Adrenal gland (tissue), 12 donors: Measurements from ENCODE around the gene ABCD3. TPM values are rescaled to one million over a fixed set of nuclear protein-coding genes. Genes with fewer than 3 reads are reported as not detected.
A peak's percentile ranks its signal among the peaks of the same experiment; 100 is the strongest.
"Not testable (repeated sequence)": the region's sequence is repeated elsewhere in the genome, so short reads cannot be mapped to it uniquely, and the experiment has no call there.

ENCODE experiments used
- DNase-seq, 7 donors: peaks; one replicate each; pipeline ENCODE4 v3.0.0-alpha.2; 2019 to 2020
- H3K27ac ChIP-seq, 5 donors: fragments of 200-600 bp; sonication (generic) in 4 of 5; 1 replicate in 3 of 5; 2 replicates in 2 of 5; pipeline versions ENCODE4 v1.5.1 to v1.8.0; 2016 to 2020; ENCODE audit warnings: mild to moderate bottlenecking in 1 of 5
- H3K27me3 ChIP-seq: fragments of 200-600 bp; 2 replicates; pipeline ENCODE4 v1.8.0; 2021
- H3K36me3 ChIP-seq, 2 donors: fragments of 200-600 bp; replicated peaks in 1 of 2; 1 replicate in 1 of 2; 2 replicates in 1 of 2; pipeline versions ENCODE4 v1.5.1 to v1.8.0; 2018 to 2022
- H3K4me1 ChIP-seq, 2 donors: fragments of 200-600 bp; replicated peaks in 1 of 2; 1 replicate in 1 of 2; 2 replicates in 1 of 2; pipeline versions ENCODE4 v1.5.1 to v1.8.0; 2018 to 2021
- H3K4me3 ChIP-seq, 4 donors: fragments of 200-600 bp; sonication (generic) in 3 of 4; one replicate each; pipeline ENCODE4 v1.5.1; 2016 to 2018
- H3K9me3 ChIP-seq, 3 donors: fragments of 200-600 bp; sonication (generic) in 1 of 3; replicated peaks in 1 of 3; 1 replicate in 2 of 3; 2 replicates in 1 of 3; pipeline versions ENCODE4 v1.5.1 to v1.8.0; 2016 to 2021
- CTCF ChIP-seq, 6 experiments: fragments of 450-650 bp in 4 of 6; fragments of 200-600 bp in 2 of 6; sonication (generic) in 1 of 6; IDR thresholded peaks; 1 replicate in 5 of 6; 2 replicates in 1 of 6; pipeline versions ENCODE4 v1.5.1 to v1.8.0; 2016 to 2021; ENCODE audit warnings: antibody characterized with exemption in 6 of 6, mild to moderate bottlenecking in 2 of 6, moderate library complexity in 1 of 6
- POLR2A ChIP-seq, 2 donors: fragments of 450-650 bp; IDR thresholded peaks; one replicate each; pipeline ENCODE4 v1.6.1; 2017; ENCODE audit warnings: antibody characterized with exemption in 2 of 2, mild to moderate bottlenecking in 2 of 2, moderate library complexity in 1 of 2
- WGBS, 4 donors: extraction: QIAGEN DNeasy Blood & Tissue Kit in 2 of 4; methylation state at CpG; one replicate each; pipeline versions ENCODE4 v1.1.5 to v1.1.7; 2013 to 2017; 5-methylcytosine and 5-hydroxymethylcytosine counted together
- intact Hi-C, 2 donors: fragments of 100-400 bp; cut with DNase I; formaldehyde crosslinking; loops; one replicate each; pipeline versions ENCODE4 v1.14.1 to v1.15.0; 2022 to 2023
- polyA plus RNA-seq, 3 donors: library from polyadenylated mRNA; stranded (reverse); fragments of 200-250 nt in 2 of 3; fragments of 350-450 nt in 1 of 3; fragmentation: Illumina TruSeq in 1 of 3; extraction: RNeasy Lipid Tissue Mini Kit (QIAGEN cat#74804) in 1 of 3; gene quantifications; one replicate each; pipeline ENCODE4 v1.2.3, GENCODE V29; 2013 to 2014
- total RNA-seq, 9 donors: library from RNA; depleted of rRNA in 4 of 9; stranded (reverse); fragments of >200 nt in 4 of 9; fragments of 120-200 nt in 1 of 9; fragmentation: NEBNext Ultra II Directional in 1 of 9; extraction: Animal tissue kit (Norgen Biotek cat#: 25700) in 1 of 9; gene quantifications; one replicate each; pipeline versions ENCODE4 v1.1.0 to v1.2.4, GENCODE V29; 2013 to 2023
- donor health status: healthy with polysubstance abuse.
- donor health status: Bipolar disorder and iron deficiency.
- donor health status: DM: yes; HTN: yes; CAD: no.
- donor health status: DM: no; HTN: no; CAD: no.
- donor health status: DM: no; HTN: no; CAD: no.
- donor health status: DM: yes; HTN: yes; CAD: no.

The ABCD3 gene
- total and polyA plus RNA-seq, 12 donors, result 11.2 to 69.6 (median 37.1) TPM

GRCh38 chr1:94422115-94422820 is 4.1 kb downstream of the ABCD3 start:
- H3K4me1 ChIP-seq, result peaks cover 23 to 58% of the 10 kb centered on the region in 2 donors
- intact Hi-C loops, result no loop called here
- peak overlapping the region in 2 of 5 donors; percentile 32 to 56 for H3K27ac ChIP-seq
- 81 to 92% (median 86%) methylated on average over 8 of the region's 8 CpGs for WGBS, 4 donors
- TF ChIP-seq POLR2A (IDR thresholded peaks at IDR 0.05), result no peak
- no peak for TF ChIP-seq CTCF (IDR thresholded peaks at IDR 0.05)
- no peaks in the 10 kb centered on the region for H3K9me3 ChIP-seq
- H3K36me3 ChIP-seq, result no peaks in the 10 kb centered on the region
- no peak for DNase-seq
- H3K4me3 ChIP-seq, result no peak overlapping the region
- H3K27me3 ChIP-seq, result no peaks in the 10 kb centered on the region

- no peaks in the 10 kb centered on the region for H3K36me3 ChIP-seq
- H3K9me3 ChIP-seq, result no peaks in the 10 kb centered on the region
- no peak for TF ChIP-seq CTCF (IDR thresholded peaks at IDR 0.05)
- no peak for TF ChIP-seq POLR2A (IDR thresholded peaks at IDR 0.05)
- WGBS, 4 donors, result 11 to 16% (median 12%) methylated on average over 4 of the region's 4 CpGs
- no peak for DNase-seq
- H3K27ac ChIP-seq, result peak overlapping the region in 3 of 5 donors; percentile 6 to 40 (median 21)
- intact Hi-C loops, result no loop called here
- peak overlapping the region in 1 of 4 donors; percentile 21 for H3K4me3 ChIP-seq
- H3K27me3 ChIP-seq, result no peaks in the 10 kb centered on the region
- H3K4me1 ChIP-seq, result peaks cover 14 to 38% of the 10 kb centered on the region in 2 donors
These were observed 7.8 kb downstream of the ABCD3 start for GRCh38 chr1:94425821-94426484.

GRCh38 chr1:94426485-94426870 is 8.3 kb downstream of the ABCD3 start:
- H3K9me3 ChIP-seq, H3K36me3 ChIP-seq, H3K27me3 ChIP-seq, intact Hi-C loops, DNase-seq, H3K4me3 ChIP-seq: not testable (repeated sequence)
- peaks cover 14 to 38% of the 10 kb centered on the region in 2 donors for H3K4me1 ChIP-seq
- WGBS, 4 donors, result 88 to 96% (median 93%) methylated on average over 9 of the region's 9 CpGs
- peak overlapping the region in 1 of 5 donors; percentile 40 for H3K27ac ChIP-seq

DNA sequence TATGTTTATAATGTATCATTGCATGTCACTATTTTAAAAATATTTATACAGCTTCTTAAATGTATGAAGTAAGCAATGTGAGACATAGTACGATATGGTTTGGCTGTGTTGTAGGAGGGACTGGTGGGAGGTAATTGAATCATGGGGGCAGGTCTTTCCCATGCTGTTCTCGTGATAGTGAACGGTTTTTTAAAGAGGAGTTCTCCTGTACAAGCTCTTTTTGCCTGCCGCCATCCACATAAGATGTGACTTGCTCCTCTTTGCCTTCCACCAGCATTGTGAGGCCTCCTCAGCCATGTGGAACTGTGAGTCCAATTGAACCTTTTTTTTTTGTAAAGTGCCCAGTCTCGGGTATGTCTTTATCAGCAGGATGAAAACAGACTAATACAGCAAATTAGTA is 10.3 kb downstream of the ABCD3 start:
- H3K9me3 ChIP-seq, result no peaks in the 10 kb centered on the region
- WGBS, 4 donors, result 90 to 93% (median 91%) methylated on average over 5 of the region's 5 CpGs
- no peak for DNase-seq
- H3K36me3 ChIP-seq, result no peaks in the 10 kb centered on the region
- no peaks in the 10 kb centered on the region for H3K27me3 ChIP-seq
- no peak overlapping the region for H3K27ac ChIP-seq
- H3K4me3 ChIP-seq, result no peak overlapping the region
- intact Hi-C loops, result no loop called here
- peaks cover 14 to 18% of the 10 kb centered on the region in 2 donors for H3K4me1 ChIP-seq
- TF ChIP-seq POLR2A (IDR thresholded peaks at IDR 0.05) (no peak), CTCF (IDR thresholded peaks at IDR 0.05) (no peak)

DNA sequence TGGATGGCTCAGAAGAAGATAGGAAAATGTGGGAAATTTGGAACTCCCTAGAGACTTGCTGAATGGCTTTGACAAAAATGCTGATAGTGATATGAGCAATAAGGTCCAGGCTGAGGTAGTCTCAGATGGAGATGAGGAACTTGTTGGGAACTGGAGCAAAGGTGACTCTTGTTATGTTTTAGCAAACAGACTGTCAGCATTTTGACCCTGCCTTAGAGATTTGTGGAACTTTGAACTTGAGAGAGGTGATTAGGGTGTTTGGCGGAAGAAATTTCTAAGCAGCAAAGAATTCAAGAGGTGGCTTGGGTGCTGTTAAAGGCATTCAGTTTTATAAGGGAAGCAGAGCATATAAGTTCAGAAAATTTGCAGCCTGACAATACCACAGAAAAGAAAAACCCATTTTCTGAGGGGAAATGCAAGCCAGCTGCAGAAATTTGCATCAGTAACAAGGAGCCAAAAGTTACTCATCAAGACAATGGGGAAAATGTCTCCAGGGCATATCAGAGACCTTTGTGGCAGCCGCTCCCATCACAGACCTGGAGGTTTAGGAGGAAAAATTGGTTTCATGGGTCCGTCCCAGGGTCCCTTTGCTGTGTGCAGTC is 10.8 kb downstream of the ABCD3 start:
- H3K27ac ChIP-seq, H3K9me3 ChIP-seq, H3K36me3 ChIP-seq, DNase-seq, H3K4me3 ChIP-seq, intact Hi-C loops, H3K27me3 ChIP-seq: not testable (repeated sequence)
- H3K4me1 ChIP-seq, result peaks cover 14 to 16% of the 10 kb centered on the region in 2 donors
- 91 to 99% (median 96%) methylated on average over 3 of the region's 3 CpGs for WGBS, 4 donors

GRCh38 chr1:94430066-94430465 is 11.9 kb downstream of the ABCD3 start:
- H3K4me3 ChIP-seq, H3K9me3 ChIP-seq, H3K27ac ChIP-seq, H3K27me3 ChIP-seq, DNase-seq, intact Hi-C loops, H3K36me3 ChIP-seq: not testable (repeated sequence)
- H3K4me1 ChIP-seq, result peaks cover 14% of the 10 kb centered on the region in 2 donors
- 80 to 98% (median 86%) methylated on average over 1 of the region's 1 CpG for WGBS, 4 donors
